Retinal pigment epithelial cell (primary cell): ENCODE data around the gene TXNDC5.
A peak's percentile ranks its signal among the peaks of the same experiment; 100 is the strongest.

Experiments
- DNase-seq: peaks from one replicate; pipeline ENCODE4 v3.0.0-alpha.2; 2010; ENCODE audit warnings: low read depth
- H3K4me3 ChIP-seq: 2 replicates; pipeline ENCODE4 v1.5.1; 2011; ENCODE audit warnings: mild to moderate bottlenecking, low read length, control low read depth, moderate library complexity
- CTCF ChIP-seq: conservative IDR thresholded peaks from 2 replicates; pipeline ENCODE4 v1.5.1; 2011; ENCODE audit warnings: low read depth, low read length, control low read depth, inconsistent platforms

Gene TXNDC5

GRCh38 chr6:7865781-7866180 is 44.8 kb downstream of the TXNDC5 start:
- peak; percentile 4 for TF ChIP-seq CTCF
- no peak overlapping the region for H3K4me3 ChIP-seq
- no peak for DNase-seq

- no peak overlapping the region for H3K4me3 ChIP-seq
- TF ChIP-seq CTCF, result no peak
- no peak for DNase-seq
These were observed 51.0 kb downstream of the TXNDC5 start for GRCh38 chr6:7859591-7859990.

GRCh38 chr6:7851780-7852179 is 58.8 kb downstream of the TXNDC5 start:
- no peak for DNase-seq
- no peak overlapping the region for H3K4me3 ChIP-seq
- no peak for TF ChIP-seq CTCF

- H3K4me3 ChIP-seq, result no peak overlapping the region
- no peak for DNase-seq
- no peak for TF ChIP-seq CTCF
These were observed 62.4 kb downstream of the TXNDC5 start for GRCh38 chr6:7848229-7848628.

- no peak for TF ChIP-seq CTCF
- no peak for DNase-seq
- no peak overlapping the region for H3K4me3 ChIP-seq
These were observed 63.4 kb downstream of the TXNDC5 start for GRCh38 chr6:7846966-7847818.

GRCh38 chr6:7841781-7842468 is 68.7 kb downstream of the TXNDC5 start:
- no peak overlapping the region for H3K4me3 ChIP-seq
- no peak for TF ChIP-seq CTCF
- no peak for DNase-seq
